MM.1S (cell line): ENCODE measurements around the gene NRG3.

ENCODE experiments used
- DNase-seq: peaks from one replicate; pipeline ENCODE4 v3.0.0-alpha.2; 2015
- H2AFZ ChIP-seq: fragments of 300-600 bp; sonication (generic); 2 replicates; pipeline ENCODE4 v1.6.0; 2016; ENCODE audit warnings: antibody characterized with exemption, low read length
- H3F3A ChIP-seq: fragments of 300-600 bp; sonication (generic); 2 replicates; pipeline ENCODE4 v1.6.1; 2016; ENCODE audit warnings: mild to moderate bottlenecking, antibody characterized with exemption, low read length, moderate library complexity, mixed read lengths; ENCODE audit not compliant: insufficient read depth
- H3K27ac ChIP-seq: fragments of 300-600 bp; sonication (generic); 2 replicates; pipeline ENCODE4 v1.5.1; 2016; ENCODE audit warnings: mild to moderate bottlenecking, low read length
- H3K27me3 ChIP-seq: fragments of 300-600 bp; sonication (generic); replicated peaks from 2 replicates; pipeline ENCODE4 v1.6.0; 2016; ENCODE audit warnings: low read length; ENCODE audit not compliant: insufficient read depth
- H3K36me3 ChIP-seq: fragments of 300-600 bp; sonication (generic); replicated peaks from 2 replicates; pipeline ENCODE4 v1.6.1; 2016; ENCODE audit warnings: mild to moderate bottlenecking, low read length, mixed read lengths; ENCODE audit not compliant: insufficient read depth
- H3K4me1 ChIP-seq: fragments of 300-600 bp; sonication (generic); 2 replicates; pipeline ENCODE4 v1.6.1; 2016; ENCODE audit warnings: low read length, mixed read lengths
- H3K4me2 ChIP-seq: fragments of 300-600 bp; sonication (generic); 2 replicates; pipeline ENCODE4 v1.6.0; 2016; ENCODE audit warnings: low read depth, low read length
- H3K4me3 ChIP-seq: fragments of 300-600 bp; sonication (generic); 2 replicates; pipeline ENCODE4 v1.5.1; 2016; ENCODE audit warnings: low read length, mixed read lengths
- H3K79me2 ChIP-seq: fragments of 300-600 bp; sonication (generic); 2 replicates; pipeline ENCODE4 v1.6.1; 2016; ENCODE audit warnings: mixed run types, low read length, mixed read lengths
- H3K9ac ChIP-seq: fragments of 300-600 bp; sonication (generic); 2 replicates; pipeline ENCODE4 v1.6.1; 2016; ENCODE audit warnings: low read length, mixed read lengths
- H3K9me2 ChIP-seq: fragments of 300-600 bp; sonication (generic); replicated peaks from 2 replicates; pipeline ENCODE4 v1.6.1; 2016; ENCODE audit warnings: mild to moderate bottlenecking, low read length, mixed read lengths; ENCODE audit not compliant: insufficient read depth
- H3K9me3 ChIP-seq: fragments of 300-600 bp; sonication (generic); replicated peaks from 2 replicates; pipeline ENCODE4 v1.6.1; 2016; ENCODE audit warnings: mild to moderate bottlenecking, low read length, mixed read lengths; ENCODE audit not compliant: insufficient read depth
- H4K20me1 ChIP-seq: fragments of 300-600 bp; sonication (generic); 2 replicates; pipeline ENCODE4 v1.6.1; 2016; ENCODE audit warnings: mild to moderate bottlenecking, low read length, moderate library complexity, mixed read lengths; ENCODE audit not compliant: insufficient read depth
- CTCF ChIP-seq: fragments of 300-600 bp; sonication (generic); IDR thresholded peaks from 2 replicates; pipeline ENCODE4 v1.5.1; 2016; ENCODE audit warnings: antibody characterized with exemption, low read length, mixed read lengths
- EZH2 ChIP-seq: fragments of 300-600 bp; sonication (generic); optimal IDR thresholded peaks from 2 replicates; pipeline ENCODE3; 2017; ENCODE audit warnings: low read depth, mild to moderate bottlenecking, antibody characterized with exemption, low read length, mixed read lengths
- EZH2phosphoT487 ChIP-seq: fragments of 300-600 bp; sonication (generic); IDR thresholded peaks from 2 replicates; pipeline ENCODE4 v1.6.1; 2018; ENCODE audit warnings: antibody characterized with exemption, low read length

The NRG3 gene

DNA sequence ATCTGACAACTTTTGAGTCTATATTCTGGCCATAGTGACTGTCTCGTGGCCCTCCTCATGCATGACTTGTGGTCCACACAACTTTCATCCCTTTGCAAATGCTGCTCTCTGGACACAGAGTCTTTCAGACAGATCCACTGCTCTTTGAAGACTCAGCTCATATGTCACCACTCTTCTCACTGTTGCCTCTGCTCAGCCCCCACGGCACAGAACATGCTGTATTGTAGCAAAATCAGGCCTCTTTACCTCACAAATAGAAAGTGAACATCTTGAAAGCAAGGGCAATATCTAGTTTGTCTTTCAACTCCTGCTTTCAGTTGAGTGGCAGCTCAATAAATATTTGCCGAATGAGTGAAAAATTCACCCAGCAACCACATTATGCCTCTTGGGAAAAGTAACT, 443.5 kb downstream of the NRG3 start:
- Histone ChIP-seq H4K20me1 (no peaks in the 10 kb centered on the region), H3K36me3 (no peaks in the 10 kb centered on the region), H3K9ac (no peak overlapping the region), H3K4me1 (no peaks in the 10 kb centered on the region), H3K4me2 (no peak overlapping the region), H2AFZ (no peak overlapping the region), H3F3A (no peaks in the 10 kb centered on the region), H3K9me3 (no peaks in the 10 kb centered on the region), H3K27ac (no peak overlapping the region), H3K27me3 (no peaks in the 10 kb centered on the region), H3K4me3 (no peak overlapping the region), H3K9me2 (no peaks in the 10 kb centered on the region), H3K79me2 (no peaks in the 10 kb centered on the region)
- no peak for DNase-seq
- TF ChIP-seq EZH2phosphoT487 (no peak), CTCF (no peak), EZH2 (no peak)

GRCh38 chr10:82319074-82319473, 444.1 kb downstream of the NRG3 start:
- Histone ChIP-seq H3K27me3 (no peaks in the 10 kb centered on the region), H3F3A (no peaks in the 10 kb centered on the region), H3K4me2 (no peak overlapping the region), H2AFZ (no peak overlapping the region), H3K4me3 (no peak overlapping the region), H3K79me2 (no peaks in the 10 kb centered on the region), H3K4me1 (no peaks in the 10 kb centered on the region), H4K20me1 (no peaks in the 10 kb centered on the region), H3K9me3 (no peaks in the 10 kb centered on the region), H3K36me3 (no peaks in the 10 kb centered on the region), H3K27ac (no peak overlapping the region), H3K9ac (no peak overlapping the region), H3K9me2 (no peaks in the 10 kb centered on the region)
- DNase-seq, result no peak
- TF ChIP-seq EZH2phosphoT487 (no peak), EZH2 (no peak), CTCF (no peak)

DNA sequence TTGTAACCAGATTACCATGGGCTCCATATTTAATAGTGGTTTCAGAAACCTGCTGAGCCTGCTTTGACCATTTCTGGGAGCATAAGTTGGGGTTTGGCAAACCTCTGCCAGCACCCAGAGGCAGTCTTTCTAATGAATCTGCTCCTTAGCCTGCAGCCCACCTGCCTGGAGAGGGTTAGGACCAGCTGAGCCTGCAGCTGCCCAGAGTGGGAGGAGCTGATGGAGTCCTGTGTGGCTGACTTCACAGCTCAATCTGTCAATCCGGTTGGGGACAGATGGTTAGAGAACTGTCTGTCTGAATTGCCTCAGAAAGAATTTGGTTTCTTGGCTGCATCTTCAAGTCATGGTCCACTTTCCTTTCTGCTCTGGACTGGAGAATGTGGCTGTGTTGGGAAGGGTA, 444.6 kb downstream of the NRG3 start:
- no peak overlapping the region for H3K9ac ChIP-seq
- H3K36me3 ChIP-seq, result no peaks in the 10 kb centered on the region
- no peaks in the 10 kb centered on the region for H4K20me1 ChIP-seq
- no peak overlapping the region for H2AFZ ChIP-seq
- H3K27me3 ChIP-seq, result no peaks in the 10 kb centered on the region
- DNase-seq, result no peak
- no peaks in the 10 kb centered on the region for H3K79me2 ChIP-seq
- H3K9me3 ChIP-seq, result no peaks in the 10 kb centered on the region
- H3K4me2 ChIP-seq, result no peak overlapping the region
- no peaks in the 10 kb centered on the region for H3K4me1 ChIP-seq
- H3K27ac ChIP-seq, result no peak overlapping the region
- H3K4me3 ChIP-seq, result no peak overlapping the region
- no peaks in the 10 kb centered on the region for H3F3A ChIP-seq
- H3K9me2 ChIP-seq, result no peaks in the 10 kb centered on the region
- TF ChIP-seq EZH2, result no peak
- TF ChIP-seq EZH2phosphoT487, result no peak

- no peak for DNase-seq
- no peak for TF ChIP-seq EZH2
- TF ChIP-seq CTCF, result no peak
- no peak for TF ChIP-seq EZH2phosphoT487
- Histone ChIP-seq H3K36me3 (no peaks in the 10 kb centered on the region), H3K4me3 (no peak overlapping the region), H3K9me3 (no peaks in the 10 kb centered on the region), H3K27me3 (no peaks in the 10 kb centered on the region), H3K79me2 (no peaks in the 10 kb centered on the region), H2AFZ (no peak overlapping the region), H3F3A (no peaks in the 10 kb centered on the region), H3K27ac (no peak overlapping the region), H3K9me2 (no peaks in the 10 kb centered on the region), H3K4me1 (no peaks in the 10 kb centered on the region), H4K20me1 (no peaks in the 10 kb centered on the region), H3K9ac (no peak overlapping the region), H3K4me2 (no peak overlapping the region)
Observed at GRCh38 chr10:82321724-82322123, 446.7 kb downstream of the NRG3 start.
